Measurements from ENCODE around the gene CDK8.
A peak's percentile ranks its signal among the peaks of the same experiment; 100 is the strongest.

Gene CDK8

GRCh38 chr13:26342898-26343297, 89.0 kb downstream of the CDK8 start:
- H3K36me3 ChIP-seq (ENCODE audit: control insufficient read depth, insufficient read depth, low read length, severe bottlenecking) = peaks cover 8% of the 10 kb centered on the region
- no peaks in the 10 kb centered on the region for H3K27me3 ChIP-seq (replicated peaks; ENCODE audit: control insufficient read depth, insufficient read depth, low read length)
- DNase-seq (ENCODE audit: low read depth) = no peak
- no peak overlapping the region for H3K9ac ChIP-seq (ENCODE audit: low read length)
- H3K4me1 ChIP-seq (ENCODE audit: control insufficient read depth, insufficient read depth, low read length) = no peaks in the 10 kb centered on the region
- H3K4me3 ChIP-seq (ENCODE audit: low read length) = no peak overlapping the region
- no peaks in the 10 kb centered on the region for H3K9me3 ChIP-seq (ENCODE audit: control insufficient read depth, low read length)

GRCh38 chr13:26343816-26344215, 89.9 kb downstream of the CDK8 start:
- H3K4me1 ChIP-seq (ENCODE audit: control insufficient read depth, insufficient read depth, low read length) = no peaks in the 10 kb centered on the region
- no peak for DNase-seq (ENCODE audit: low read depth)
- H3K36me3 ChIP-seq (ENCODE audit: control insufficient read depth, insufficient read depth, low read length, severe bottlenecking) = peaks cover 8% of the 10 kb centered on the region
- H3K4me3 ChIP-seq (ENCODE audit: low read length) = no peak overlapping the region
- no peaks in the 10 kb centered on the region for H3K27me3 ChIP-seq (replicated peaks; ENCODE audit: control insufficient read depth, insufficient read depth, low read length)
- H3K9ac ChIP-seq (ENCODE audit: low read length) = no peak overlapping the region
- no peaks in the 10 kb centered on the region for H3K9me3 ChIP-seq (ENCODE audit: control insufficient read depth, low read length)

- Histone ChIP-seq H3K36me3 (ENCODE audit: control insufficient read depth, insufficient read depth, low read length, severe bottlenecking) (peaks cover 16% of the 10 kb centered on the region), H3K9me3 (ENCODE audit: control insufficient read depth, low read length) (no peaks in the 10 kb centered on the region), H3K27me3 (replicated peaks; ENCODE audit: control insufficient read depth, insufficient read depth, low read length) (no peaks in the 10 kb centered on the region), H3K4me3 (ENCODE audit: low read length) (no peak overlapping the region), H3K4me1 (ENCODE audit: control insufficient read depth, insufficient read depth, low read length) (no peaks in the 10 kb centered on the region), H3K9ac (ENCODE audit: low read length) (no peak overlapping the region)
- no peak for DNase-seq (ENCODE audit: low read depth)
Measured at GRCh38 chr13:26344980-26345379, 91.1 kb downstream of the CDK8 start.

- DNase-seq (ENCODE audit: low read depth) = no peak
- Histone ChIP-seq H3K9me3 (ENCODE audit: control insufficient read depth, low read length) (no peaks in the 10 kb centered on the region), H3K9ac (ENCODE audit: low read length) (no peak overlapping the region), H3K4me1 (ENCODE audit: control insufficient read depth, insufficient read depth, low read length) (no peaks in the 10 kb centered on the region), H3K27me3 (replicated peaks; ENCODE audit: control insufficient read depth, insufficient read depth, low read length) (no peaks in the 10 kb centered on the region), H3K4me3 (ENCODE audit: low read length) (no peak overlapping the region), H3K36me3 (ENCODE audit: control insufficient read depth, insufficient read depth, low read length, severe bottlenecking) (peaks cover 18% of the 10 kb centered on the region)
Measured at GRCh38 chr13:26348966-26349365, 95.0 kb downstream of the CDK8 start.

- Histone ChIP-seq H3K27me3 (replicated peaks; ENCODE audit: control insufficient read depth, insufficient read depth, low read length) (no peaks in the 10 kb centered on the region), H3K9ac (ENCODE audit: low read length) (no peak overlapping the region), H3K36me3 (ENCODE audit: control insufficient read depth, insufficient read depth, low read length, severe bottlenecking) (peaks cover 2% of the 10 kb centered on the region), H3K4me1 (ENCODE audit: control insufficient read depth, insufficient read depth, low read length) (no peaks in the 10 kb centered on the region), H3K4me3 (ENCODE audit: low read length) (no peak overlapping the region), H3K9me3 (ENCODE audit: control insufficient read depth, low read length) (no peaks in the 10 kb centered on the region)
- no peak for DNase-seq (ENCODE audit: low read depth)
Measured at GRCh38 chr13:26362261-26362660, 108.3 kb downstream of the CDK8 start.

- DNase-seq (ENCODE audit: low read depth) = peak; percentile 3
- no peak overlapping the region for H3K9ac ChIP-seq (ENCODE audit: low read length)
- H3K27me3 ChIP-seq (replicated peaks; ENCODE audit: control insufficient read depth, insufficient read depth, low read length) = no peaks in the 10 kb centered on the region
- no peak overlapping the region for H3K4me3 ChIP-seq (ENCODE audit: low read length)
- H3K36me3 ChIP-seq (ENCODE audit: control insufficient read depth, insufficient read depth, low read length, severe bottlenecking) = peaks cover 4% of the 10 kb centered on the region
- H3K4me1 ChIP-seq (ENCODE audit: control insufficient read depth, insufficient read depth, low read length) = no peaks in the 10 kb centered on the region
- H3K9me3 ChIP-seq (ENCODE audit: control insufficient read depth, low read length) = no peaks in the 10 kb centered on the region
Measured at GRCh38 chr13:26370553-26370952, 116.6 kb downstream of the CDK8 start.

GRCh38 chr13:26372747-26373146, 118.8 kb downstream of the CDK8 start:
- Histone ChIP-seq H3K36me3 (ENCODE audit: control insufficient read depth, insufficient read depth, low read length, severe bottlenecking) (peaks cover 4% of the 10 kb centered on the region), H3K9ac (ENCODE audit: low read length) (no peak overlapping the region), H3K27me3 (replicated peaks; ENCODE audit: control insufficient read depth, insufficient read depth, low read length) (no peaks in the 10 kb centered on the region), H3K4me1 (ENCODE audit: control insufficient read depth, insufficient read depth, low read length) (peaks cover 2% of the 10 kb centered on the region), H3K9me3 (ENCODE audit: control insufficient read depth, low read length) (no peaks in the 10 kb centered on the region), H3K4me3 (ENCODE audit: low read length) (no peak overlapping the region)
- DNase-seq (ENCODE audit: low read depth) = no peak

- Histone ChIP-seq H3K9me3 (ENCODE audit: control insufficient read depth, low read length) (no peaks in the 10 kb centered on the region), H3K9ac (ENCODE audit: low read length) (no peak overlapping the region), H3K4me1 (ENCODE audit: control insufficient read depth, insufficient read depth, low read length) (peaks cover 12% of the 10 kb centered on the region), H3K36me3 (ENCODE audit: control insufficient read depth, insufficient read depth, low read length, severe bottlenecking) (peaks cover 4% of the 10 kb centered on the region), H3K4me3 (ENCODE audit: low read length) (no peak overlapping the region), H3K27me3 (replicated peaks; ENCODE audit: control insufficient read depth, insufficient read depth, low read length) (no peaks in the 10 kb centered on the region)
- no peak for DNase-seq (ENCODE audit: low read depth)
Measured at GRCh38 chr13:26376430-26376829, 122.5 kb downstream of the CDK8 start.

GRCh38 chr13:26377038-26377437, 123.1 kb downstream of the CDK8 start:
- peak; percentile 21 for DNase-seq (ENCODE audit: low read depth)
- Histone ChIP-seq H3K36me3 (ENCODE audit: control insufficient read depth, insufficient read depth, low read length, severe bottlenecking) (peaks cover 4% of the 10 kb centered on the region), H3K27me3 (replicated peaks; ENCODE audit: control insufficient read depth, insufficient read depth, low read length) (no peaks in the 10 kb centered on the region), H3K4me3 (ENCODE audit: low read length) (no peak overlapping the region), H3K9ac (ENCODE audit: low read length) (no peak overlapping the region), H3K4me1 (ENCODE audit: control insufficient read depth, insufficient read depth, low read length) (peaks cover 12% of the 10 kb centered on the region), H3K9me3 (ENCODE audit: control insufficient read depth, low read length) (no peaks in the 10 kb centered on the region)

- Histone ChIP-seq H3K27me3 (replicated peaks; ENCODE audit: control insufficient read depth, insufficient read depth, low read length) (no peaks in the 10 kb centered on the region), H3K36me3 (ENCODE audit: control insufficient read depth, insufficient read depth, low read length, severe bottlenecking) (peaks cover 4% of the 10 kb centered on the region), H3K4me3 (ENCODE audit: low read length) (peak overlapping the region; percentile 39), H3K4me1 (ENCODE audit: control insufficient read depth, insufficient read depth, low read length) (peaks cover 12% of the 10 kb centered on the region), H3K9ac (ENCODE audit: low read length) (no peak overlapping the region), H3K9me3 (ENCODE audit: control insufficient read depth, low read length) (no peaks in the 10 kb centered on the region)
- no peak for DNase-seq (ENCODE audit: low read depth)
Measured at GRCh38 chr13:26378116-26378515, 124.2 kb downstream of the CDK8 start.

GRCh38 chr13:26379831-26380230, 125.9 kb downstream of the CDK8 start:
- Histone ChIP-seq H3K9ac (ENCODE audit: low read length) (no peak overlapping the region), H3K27me3 (replicated peaks; ENCODE audit: control insufficient read depth, insufficient read depth, low read length) (no peaks in the 10 kb centered on the region), H3K4me1 (ENCODE audit: control insufficient read depth, insufficient read depth, low read length) (peaks cover 12% of the 10 kb centered on the region), H3K9me3 (ENCODE audit: control insufficient read depth, low read length) (no peaks in the 10 kb centered on the region), H3K4me3 (ENCODE audit: low read length) (no peak overlapping the region), H3K36me3 (ENCODE audit: control insufficient read depth, insufficient read depth, low read length, severe bottlenecking) (peaks cover 4% of the 10 kb centered on the region)
- DNase-seq (ENCODE audit: low read depth) = no peak

- H3K9me3 ChIP-seq (ENCODE audit: control insufficient read depth, low read length) = no peaks in the 10 kb centered on the region
- H3K9ac ChIP-seq (ENCODE audit: low read length) = no peak overlapping the region
- DNase-seq (ENCODE audit: low read depth) = no peak
- peaks cover 12% of the 10 kb centered on the region for H3K4me1 ChIP-seq (ENCODE audit: control insufficient read depth, insufficient read depth, low read length)
- H3K4me3 ChIP-seq (ENCODE audit: low read length) = no peak overlapping the region
- H3K27me3 ChIP-seq (replicated peaks; ENCODE audit: control insufficient read depth, insufficient read depth, low read length) = no peaks in the 10 kb centered on the region
- H3K36me3 ChIP-seq (ENCODE audit: control insufficient read depth, insufficient read depth, low read length, severe bottlenecking) = peaks cover 6% of the 10 kb centered on the region
Measured at GRCh38 chr13:26380930-26381329, 127.0 kb downstream of the CDK8 start.
